Forelimb muscle (tissue), 1 donor: ENCODE results near the gene PSG5. TPM values are rescaled to one million over a fixed set of nuclear protein-coding genes. Genes with fewer than 3 reads are reported as not detected.

Experiments
- polyA plus RNA-seq: library from polyadenylated mRNA; unstranded; fragments of 120-200 nt; gene quantifications from one replicate; pipeline ENCODE4 v1.2.1, GENCODE V29; 2013; ENCODE audit not compliant: insufficient read length

Gene PSG5
- polyA plus RNA-seq, 1 donor = 0.42 TPM

Other genes with a start within 250 kb of the PSG5 start
- not detected for gene PSG7, start 249.3 kb downstream of the PSG5 start, polyA plus RNA-seq
- 0.83 TPM for gene PSG11, start 160.1 kb downstream of the PSG5 start, polyA plus RNA-seq
- 0.56 TPM for gene PSG2, start 103.8 kb downstream of the PSG5 start, polyA plus RNA-seq
- gene PSG4, start 19.1 kb upstream of the PSG5 start, polyA plus RNA-seq = not detected
- 0.09 TPM for gene PSG9, start 83.0 kb upstream of the PSG5 start, polyA plus RNA-seq
- gene CD177, start 167.2 kb upstream of the PSG5 start, polyA plus RNA-seq = 0.38 TPM
- gene TEX101, start 228.4 kb upstream of the PSG5 start, polyA plus RNA-seq = not detected